Esophagus mucosa (tissue), 1 donor: Measurements from ENCODE around the gene LRP5. TPM values are rescaled to one million over a fixed set of nuclear protein-coding genes. Genes with fewer than 3 reads are reported as not detected.

Experiments used
- ATAC-seq: fragments of 200-7000 bp; cut with Tn5 transposase; one replicate; pipeline ENCODE4 v1.9.1; 2020
- total RNA-seq: library from RNA; stranded (reverse); gene quantifications from one replicate; pipeline ENCODE4 v1.2.4, GENCODE V29; 2023
- donor health status: DM: yes; HTN: yes; CAD: no.

Gene LRP5
- total RNA-seq = 15.9 TPM

DNA sequence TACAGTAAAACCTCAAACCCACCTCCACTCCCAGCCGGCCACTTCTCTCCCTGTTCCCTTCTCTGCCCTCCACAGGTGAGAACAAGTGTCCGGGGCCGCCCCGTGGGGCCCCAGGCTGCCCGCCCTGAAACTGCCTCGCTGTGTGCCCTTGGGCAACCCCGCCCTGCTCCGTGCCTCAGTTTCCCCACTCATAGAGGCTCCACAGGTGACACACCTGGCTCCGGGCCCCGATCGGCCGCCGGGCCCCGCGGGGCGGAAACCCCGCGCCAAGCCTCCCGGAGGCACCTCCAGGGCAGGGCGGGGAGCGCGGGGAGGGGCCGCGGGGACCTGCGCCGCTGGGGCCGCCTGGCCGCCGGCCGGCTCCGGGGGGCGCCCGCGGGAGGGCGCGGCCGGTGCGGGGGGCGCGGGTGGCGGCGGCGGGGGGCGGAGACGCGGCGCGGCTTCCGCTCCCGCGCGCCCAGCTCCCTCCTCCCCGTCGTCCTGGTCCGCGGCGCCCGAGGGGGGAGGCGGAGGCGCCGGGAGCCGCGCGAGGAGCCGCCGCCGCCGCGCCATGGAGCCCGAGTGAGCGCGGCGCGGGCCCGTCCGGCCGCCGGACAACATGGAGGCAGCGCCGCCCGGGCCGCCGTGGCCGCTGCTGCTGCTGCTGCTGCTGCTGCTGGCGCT is at the start of gene LRP5:
LRP5 (plus strand) TSS at position 475 of the 663 bp plus-strand sequence; CDS start at position 599, 124 bp downstream.
- ATAC-seq = no peak

DNA sequence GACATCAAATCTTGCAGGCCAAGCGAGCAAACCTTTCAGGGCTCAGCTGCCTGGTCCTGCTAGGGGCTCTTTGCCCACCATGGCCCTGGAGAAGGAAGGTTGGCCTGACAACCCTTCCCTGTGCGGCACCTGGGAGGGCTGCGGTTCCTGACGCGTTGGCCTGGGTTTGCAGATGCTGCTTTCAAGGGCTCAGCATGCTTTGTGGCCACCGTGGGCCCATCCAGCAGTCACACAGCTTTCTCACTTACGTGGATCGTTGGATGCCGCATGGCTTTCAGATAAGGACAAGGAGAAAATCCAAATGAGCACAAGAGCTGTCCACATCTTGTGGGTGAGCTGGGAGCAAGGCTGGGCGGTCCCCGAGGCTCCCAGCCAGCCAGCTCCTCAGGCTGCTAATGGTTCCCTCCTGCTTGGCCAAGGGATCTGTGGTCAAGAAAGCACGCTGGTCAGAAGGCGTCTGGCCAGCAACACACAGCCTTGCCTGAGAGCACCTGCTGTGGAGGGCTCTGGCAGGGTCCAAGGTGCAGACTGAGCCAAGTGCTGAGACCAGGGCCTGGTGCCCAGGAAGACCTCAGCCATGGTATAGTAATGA is 48.9 kb upstream of the LRP5 start:
- no peak for ATAC-seq

DNA sequence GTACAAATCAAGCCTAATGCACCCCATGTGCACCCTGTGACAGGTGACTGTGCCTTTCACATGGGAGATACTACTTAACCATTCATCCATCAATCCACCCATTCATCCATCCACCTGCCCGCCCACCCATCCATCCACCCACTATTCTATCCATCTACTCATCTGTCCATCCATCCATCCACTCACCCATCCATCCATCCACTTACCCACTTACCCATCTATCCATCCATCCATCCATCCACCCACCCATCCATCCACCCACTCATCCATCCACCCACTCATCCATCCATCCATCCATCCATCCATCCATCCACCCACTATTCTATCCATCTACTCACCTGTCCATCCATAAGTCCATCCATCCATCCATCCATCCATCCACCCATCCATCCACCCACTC is 48.1 kb upstream of the LRP5 start:
- ATAC-seq = no peak

DNA sequence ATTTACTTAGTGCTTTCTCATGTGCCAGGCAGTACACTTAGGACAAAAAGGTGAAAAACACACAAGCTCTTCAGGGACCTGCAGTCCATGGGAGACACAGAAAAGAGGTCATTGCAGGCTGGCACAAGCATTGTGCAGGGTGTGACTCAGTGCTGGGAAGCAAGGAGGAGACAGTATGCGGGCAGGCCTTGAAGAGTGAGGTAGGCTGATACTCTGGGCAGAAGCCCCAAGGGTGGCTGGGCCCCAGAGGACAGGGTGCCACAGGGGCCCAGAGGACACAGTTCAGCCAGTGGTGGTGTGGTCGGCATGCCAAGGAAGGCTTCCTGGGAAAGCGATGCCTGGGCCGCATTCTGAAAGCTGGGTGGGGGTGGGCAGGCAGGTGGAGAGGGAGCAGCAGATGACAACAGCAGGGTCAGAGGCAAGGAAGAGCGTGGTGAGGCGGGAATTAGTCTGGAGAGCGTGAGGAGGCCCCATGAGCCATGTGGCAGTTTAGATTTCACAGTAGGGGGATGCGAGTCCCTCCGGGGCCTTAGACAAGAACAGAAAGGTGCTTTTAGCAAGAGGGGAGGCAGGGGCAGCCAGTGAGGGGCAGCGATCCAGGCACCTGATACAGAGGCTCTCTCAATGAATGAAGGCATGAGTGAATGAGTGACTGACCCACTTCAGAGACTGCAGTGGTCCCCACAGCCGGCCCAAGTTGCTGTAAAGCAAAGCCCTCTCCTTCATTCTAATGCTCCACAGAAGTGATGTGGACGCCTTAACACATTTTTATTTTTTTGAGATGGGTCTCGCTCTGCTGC is 47.5 kb upstream of the LRP5 start:
- no peak for ATAC-seq

DNA sequence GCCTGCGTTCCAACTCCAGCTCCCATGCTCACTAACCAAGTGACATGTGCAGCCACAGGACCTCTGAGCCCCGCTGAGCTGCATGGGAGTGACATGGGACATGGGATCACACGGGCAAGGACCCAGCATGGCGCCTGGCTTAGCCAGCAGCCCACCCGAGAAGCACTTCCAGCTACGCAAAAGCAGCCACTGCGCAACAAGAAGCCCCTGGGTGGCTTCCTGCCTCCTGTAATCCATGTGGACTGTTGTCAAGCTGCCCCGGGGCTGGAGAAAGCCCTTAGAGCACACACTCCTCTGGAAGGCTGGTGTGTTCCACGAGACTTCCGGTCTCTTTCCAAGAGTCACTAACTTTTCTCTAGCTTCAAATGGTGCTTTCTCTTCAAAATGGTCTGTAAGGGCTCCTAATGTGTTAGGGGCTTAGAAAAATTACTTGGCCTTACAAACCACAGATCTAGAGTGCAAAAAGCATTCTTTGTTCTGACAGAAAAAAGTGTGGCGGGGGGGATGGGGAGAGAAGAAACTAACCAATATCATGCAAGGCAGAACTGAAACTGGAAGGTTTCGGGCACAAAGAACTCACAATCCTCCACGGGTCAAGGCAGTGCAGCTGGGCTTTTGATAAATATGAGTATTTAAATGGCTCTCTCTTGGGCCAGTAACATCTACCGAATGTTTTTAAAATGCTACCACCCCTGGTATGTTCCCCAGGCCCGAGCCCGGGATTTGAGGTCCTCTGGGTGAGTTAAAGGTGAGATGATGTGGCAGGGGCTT is 46.1 kb upstream of the LRP5 start:
- no peak for ATAC-seq

DNA sequence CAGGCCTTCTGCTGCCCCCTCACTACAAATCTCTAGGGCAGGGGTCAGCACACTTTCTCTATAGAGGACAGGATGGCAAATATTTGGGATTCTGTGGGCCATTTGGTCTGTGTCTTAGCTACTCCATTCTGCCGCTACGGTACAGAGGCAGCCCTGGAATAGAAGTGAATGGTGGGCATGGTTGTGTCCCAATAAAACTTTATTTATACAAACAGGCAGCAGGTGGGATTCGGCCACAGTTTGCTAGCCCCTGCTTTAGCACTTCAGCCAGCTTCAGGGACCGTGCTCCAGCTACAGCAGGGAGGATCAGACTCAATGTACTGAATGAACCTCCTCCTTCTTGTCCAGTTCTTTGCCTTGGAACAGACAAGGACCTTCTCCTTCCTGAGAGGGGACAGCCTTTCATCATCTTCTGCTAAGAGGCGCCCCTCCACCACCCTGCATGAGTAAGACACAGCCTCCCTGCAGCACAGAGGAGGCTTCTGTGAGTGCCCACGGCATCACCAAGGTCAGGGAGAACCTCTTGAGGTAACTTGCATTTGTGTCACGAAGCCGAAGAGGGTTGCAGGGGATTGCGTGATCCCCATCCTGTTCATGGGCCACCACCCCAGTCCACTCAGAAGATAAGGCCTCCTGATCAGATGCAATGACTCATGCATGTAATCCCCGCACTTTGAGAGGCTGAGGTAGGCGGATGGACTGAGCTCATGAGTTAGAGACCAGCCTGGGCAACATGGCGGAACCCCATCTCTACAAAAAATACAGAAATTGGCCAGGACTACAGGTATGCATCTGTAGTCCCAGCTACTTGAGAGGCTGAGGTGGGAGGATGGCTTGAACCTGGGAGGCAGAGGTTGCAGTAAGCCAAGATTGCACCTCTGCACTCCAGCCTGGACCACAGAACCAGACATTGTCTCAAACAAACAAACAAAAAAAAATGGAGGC is 45.2 kb upstream of the LRP5 start:
- no peak for ATAC-seq

DNA sequence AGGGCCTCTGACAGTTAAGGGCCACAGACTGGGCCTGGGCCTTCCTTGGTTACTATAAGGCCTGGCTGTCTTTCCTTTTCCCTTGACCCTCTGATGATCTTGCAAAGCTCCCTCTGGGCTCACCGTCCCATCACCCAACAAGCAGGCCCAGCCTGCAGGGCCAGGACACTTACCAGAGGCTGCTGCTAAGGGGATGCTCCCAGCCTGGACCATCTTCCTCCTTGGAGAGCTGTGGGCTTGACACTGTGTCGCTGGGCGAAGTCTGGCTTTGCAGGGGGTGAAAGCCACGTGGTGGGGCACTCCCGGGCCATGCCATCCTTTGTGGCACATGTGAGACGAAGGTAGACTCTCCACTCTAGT is 44.5 kb upstream of the LRP5 start:
- ATAC-seq = no peak

DNA sequence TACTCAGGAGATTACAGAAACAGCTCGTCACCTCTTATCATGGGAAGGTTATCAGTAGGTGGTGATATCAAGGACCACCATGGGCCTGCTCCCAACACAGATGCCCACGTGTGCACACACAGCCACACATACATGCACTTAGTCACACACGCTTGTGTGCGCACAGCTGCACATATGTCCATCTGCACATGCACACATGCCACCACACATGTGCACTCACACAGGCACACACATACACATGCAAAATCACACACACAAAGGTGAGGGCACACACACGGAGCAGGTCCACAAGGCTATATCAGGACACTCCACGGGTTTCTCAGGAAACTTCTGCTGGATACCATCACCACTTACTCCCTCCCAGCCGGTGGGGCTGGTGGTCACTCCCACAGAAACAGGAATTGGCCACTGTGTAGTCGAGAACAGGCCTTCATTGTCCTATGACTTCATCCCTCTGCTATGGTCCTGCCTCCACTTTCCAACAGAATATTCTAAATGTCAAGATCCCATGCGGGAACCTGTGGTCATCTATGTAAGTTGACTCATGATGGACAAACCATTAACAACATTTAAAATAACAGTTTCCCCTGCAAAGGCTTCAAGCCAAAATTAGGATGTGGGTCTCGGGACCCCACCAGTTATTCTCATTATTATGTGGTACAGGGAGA is 42.8 kb upstream of the LRP5 start:
- no peak for ATAC-seq

DNA sequence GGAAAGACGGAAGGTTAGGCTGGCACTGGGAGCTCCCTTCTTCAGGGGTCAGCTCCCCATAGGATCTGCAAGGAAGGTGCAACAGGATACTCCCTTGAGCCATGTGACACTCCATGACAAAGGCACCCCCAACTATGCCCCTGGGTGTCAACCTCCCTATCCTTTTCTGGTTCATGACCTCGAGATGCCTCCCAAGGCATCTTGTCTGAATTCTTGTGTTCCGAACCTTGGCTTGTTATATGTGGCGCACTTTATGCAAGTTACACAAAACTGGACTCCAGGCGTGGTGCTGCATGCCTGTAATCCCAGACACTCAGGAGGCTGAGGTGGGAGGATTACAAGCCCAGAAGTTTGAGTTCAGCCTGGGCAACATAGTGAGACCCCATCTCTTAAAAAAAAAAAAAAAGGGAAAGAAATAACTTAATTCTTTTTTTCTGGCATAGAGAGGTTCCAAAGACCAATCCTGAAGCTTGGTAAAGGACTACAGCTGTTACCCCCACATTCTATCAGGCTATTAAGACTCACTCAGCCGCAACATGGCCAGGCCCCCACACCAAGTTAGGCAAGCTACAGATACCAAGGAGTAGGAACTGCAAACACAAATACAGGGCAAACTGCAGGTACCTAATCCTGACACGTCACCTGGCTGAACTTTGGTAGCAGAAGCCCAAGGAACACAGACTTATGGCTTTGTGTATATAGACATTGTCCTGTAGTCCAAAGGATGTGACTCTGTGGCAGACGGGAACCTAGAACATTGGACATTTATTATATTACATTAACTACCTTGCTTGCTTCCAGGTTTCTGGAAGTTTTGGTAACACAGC is 42.0 kb upstream of the LRP5 start:
- ATAC-seq = no peak

DNA sequence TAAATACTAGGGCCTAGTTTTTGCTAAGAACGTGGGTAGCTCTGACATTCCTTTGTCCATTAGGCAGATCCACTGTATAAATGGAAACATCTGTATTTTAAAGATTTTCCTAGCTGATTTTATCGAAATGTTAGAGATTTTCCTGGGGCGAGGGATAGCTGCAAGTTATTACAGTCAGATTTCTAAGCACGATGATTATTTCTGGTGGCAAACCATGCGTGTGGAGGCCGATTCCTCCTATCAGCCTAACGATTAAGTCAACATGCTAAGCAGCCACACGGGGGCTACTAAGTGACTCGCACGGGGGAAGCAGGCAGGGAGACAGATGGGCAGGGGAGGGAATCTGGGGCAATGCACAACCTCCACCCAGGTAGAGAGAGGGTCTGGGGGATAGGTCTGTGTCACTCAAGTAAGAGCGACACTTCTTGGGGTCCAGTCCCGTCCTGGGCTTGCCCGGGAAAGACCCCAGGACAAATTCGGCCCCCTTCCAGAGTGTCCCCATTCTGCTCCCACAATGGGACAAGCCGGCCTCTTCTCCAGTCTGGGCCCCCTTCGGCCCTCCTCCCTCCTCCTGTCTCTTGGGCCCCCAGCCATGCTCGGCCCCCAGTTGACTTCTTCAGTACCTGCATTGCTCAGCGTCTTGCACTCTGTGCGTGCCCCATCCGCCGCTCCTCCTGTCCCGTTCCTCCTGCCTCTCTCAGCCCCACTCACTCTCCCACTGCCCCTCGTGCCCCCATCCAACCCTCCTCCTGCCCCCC is 41.2 kb upstream of the LRP5 start:
- ATAC-seq = peak; percentile 27

DNA sequence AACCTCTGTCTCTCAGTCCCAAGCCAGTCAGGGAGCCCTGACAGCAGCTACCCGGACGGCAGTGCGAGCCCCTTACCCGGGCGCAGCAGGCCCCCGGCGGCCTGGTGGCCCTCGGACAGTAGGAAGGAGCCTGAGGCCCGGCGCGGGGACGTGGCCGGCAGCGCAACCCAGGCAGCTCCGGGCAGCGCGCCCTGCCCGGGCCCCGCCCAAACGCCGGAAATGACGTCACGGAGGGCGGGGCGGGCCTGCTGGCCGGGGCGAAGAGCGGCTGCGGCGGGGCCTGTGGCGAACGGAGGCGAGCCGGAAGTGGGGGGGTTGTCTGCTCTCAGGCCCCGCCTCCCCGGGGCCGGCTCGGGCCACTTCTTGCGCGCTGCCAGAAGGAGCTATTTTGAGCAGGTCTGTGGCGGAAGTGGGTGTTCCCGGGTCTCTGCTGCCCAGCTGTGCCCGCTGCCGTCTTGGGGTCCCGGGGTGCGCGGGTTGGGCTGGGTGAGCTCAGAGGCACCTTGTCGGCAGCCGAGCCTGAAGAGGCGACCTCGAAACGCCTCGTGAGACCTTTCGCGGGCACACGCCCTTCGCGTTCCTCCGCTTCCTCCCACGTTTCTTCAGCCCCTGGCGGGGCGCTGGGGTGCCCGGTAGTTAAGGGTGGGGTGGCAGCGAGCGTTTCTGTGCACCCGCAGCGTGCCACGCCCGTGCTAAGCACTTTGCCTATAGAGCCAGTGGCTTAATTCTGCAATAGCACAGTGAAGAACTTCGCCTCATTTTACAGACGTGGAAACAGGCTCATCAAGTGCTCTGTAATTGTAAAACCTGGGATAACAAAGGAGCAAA is 40.4 kb upstream of the LRP5 start, which contains the start of gene C11orf24:
C11orf24 (minus strand) TSS at position 193 of the 828 bp plus-strand sequence. CDS start 8,206 bp downstream, outside the sequence.
- ATAC-seq = peak; percentile 97

DNA sequence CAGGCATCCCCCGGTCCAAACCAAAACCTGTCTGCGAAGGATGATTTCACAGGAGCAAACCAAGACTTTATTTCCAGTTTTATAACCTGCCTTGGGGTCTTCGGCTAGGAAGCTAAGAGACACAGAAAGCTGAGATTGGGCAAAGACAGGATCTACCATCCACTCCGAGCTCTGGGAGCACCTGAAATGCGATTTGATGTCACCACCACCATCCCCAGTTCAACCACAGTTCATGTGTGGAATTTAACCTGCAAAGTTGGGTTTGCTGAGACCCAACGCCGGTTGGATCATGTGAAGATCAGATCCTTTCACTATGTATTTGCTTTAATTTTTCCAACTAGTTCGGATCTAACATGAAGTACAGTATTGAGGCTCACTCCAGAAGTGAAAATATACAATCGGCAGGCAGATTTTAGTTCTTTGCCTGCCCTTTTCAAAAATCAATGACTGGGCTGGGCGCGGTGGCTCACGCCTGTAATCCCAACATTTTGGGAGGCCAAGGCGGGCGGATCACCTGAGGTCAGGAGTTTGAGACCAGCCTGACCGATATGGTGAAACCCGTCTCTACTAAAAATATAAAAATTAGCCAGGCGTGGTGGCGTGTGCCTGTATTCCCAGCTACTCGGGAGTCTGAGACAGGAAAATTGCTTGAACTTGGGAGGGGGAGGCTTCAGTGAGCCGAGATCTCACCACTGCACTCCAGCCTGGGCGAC is 39.2 kb upstream of the LRP5 start:
- ATAC-seq = no peak

DNA sequence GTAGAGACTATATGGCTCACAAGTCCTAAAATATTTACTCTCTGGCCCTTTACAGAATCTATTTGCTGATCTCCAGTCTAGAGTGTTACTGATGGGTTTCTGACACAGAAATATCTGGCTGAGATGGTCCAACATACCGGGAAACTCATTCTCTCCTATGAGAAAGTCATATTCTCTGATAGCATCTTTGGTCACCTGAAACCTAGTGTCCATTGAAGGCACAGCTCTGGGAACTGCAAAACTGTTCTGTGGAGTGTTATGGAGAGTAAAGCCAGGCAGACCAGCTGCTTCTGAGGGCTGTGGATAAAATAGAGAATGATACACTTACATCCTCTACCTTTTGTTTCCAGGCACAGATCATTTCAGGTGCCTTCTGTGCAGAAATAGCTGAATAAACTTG is 38.1 kb upstream of the LRP5 start:
- no peak for ATAC-seq

DNA sequence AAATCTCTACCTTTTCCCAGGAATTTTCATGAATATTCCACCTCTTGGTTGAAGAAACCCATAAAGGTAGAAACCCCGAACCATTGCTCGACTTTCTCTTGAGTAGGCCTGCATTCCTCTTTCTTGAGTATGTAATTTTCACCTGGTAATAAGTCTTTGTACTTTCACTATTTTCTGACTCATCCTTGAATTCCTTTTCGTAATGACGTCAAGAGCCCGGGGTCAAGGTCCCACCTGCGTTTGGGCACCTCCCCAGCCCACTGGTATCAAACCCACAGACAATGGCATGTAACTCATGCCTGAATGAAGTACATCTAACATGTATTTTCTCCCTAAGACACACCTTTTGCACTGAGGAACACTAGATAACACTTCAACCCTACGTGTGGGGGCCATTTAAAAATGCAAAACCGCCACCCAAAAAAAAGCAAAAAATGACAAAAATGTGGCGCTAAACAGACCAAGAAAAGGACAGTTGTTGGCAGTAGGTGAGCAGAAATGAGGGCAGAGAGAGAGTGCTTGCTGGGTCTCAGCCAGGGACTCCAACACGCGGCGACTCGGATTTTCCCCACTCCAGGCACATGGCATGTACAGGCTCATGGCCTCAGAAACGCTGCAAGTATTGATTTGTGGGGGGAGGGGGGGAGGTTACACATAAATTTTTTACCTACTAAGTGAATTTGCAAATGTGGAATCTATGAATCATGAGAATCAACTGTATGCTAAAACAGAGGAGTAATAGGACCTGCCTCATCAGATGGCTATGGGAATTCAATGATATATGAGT is 36.5 kb upstream of the LRP5 start:
- ATAC-seq = no peak

DNA sequence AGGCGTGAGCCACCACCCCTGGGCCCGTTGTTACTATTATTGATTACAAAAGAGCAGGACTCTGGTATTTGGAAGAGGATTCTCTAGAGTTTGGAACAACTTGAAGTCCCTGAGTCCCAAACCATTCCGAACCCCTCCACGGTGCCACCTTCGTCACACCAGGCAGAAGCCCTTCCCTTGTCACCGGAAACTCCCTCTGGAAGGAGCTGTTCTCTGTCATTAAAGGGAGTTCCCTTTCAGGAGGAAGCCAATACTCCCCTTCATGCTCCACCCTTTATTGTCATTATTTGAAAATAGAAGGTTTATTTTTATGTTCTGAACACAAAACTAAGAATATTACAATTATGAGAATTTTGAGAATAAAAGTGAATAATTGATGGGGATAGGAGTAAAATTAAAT is 35.5 kb upstream of the LRP5 start:
- ATAC-seq = no peak

DNA sequence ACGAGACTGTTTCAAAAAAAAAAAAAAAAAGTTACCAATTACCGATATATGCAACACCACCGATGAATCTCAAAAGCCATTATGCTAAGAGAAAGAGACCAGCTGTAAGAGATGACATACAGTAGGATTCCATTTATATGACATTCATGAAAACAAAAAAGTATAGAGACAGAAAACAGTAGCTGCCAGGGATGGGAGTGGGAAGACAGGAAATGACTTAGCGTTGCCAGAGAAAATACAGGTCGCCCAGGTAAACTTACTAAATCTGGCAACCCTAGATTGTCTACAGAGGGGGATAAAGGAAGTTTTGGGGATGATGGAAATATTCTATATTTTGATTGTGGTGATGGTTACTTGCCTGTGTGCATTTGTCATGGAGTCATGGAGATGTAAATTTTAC is 32.7 kb upstream of the LRP5 start:
- no peak for ATAC-seq
